ENCODE measurements around the gene INPP5D.

DNA sequence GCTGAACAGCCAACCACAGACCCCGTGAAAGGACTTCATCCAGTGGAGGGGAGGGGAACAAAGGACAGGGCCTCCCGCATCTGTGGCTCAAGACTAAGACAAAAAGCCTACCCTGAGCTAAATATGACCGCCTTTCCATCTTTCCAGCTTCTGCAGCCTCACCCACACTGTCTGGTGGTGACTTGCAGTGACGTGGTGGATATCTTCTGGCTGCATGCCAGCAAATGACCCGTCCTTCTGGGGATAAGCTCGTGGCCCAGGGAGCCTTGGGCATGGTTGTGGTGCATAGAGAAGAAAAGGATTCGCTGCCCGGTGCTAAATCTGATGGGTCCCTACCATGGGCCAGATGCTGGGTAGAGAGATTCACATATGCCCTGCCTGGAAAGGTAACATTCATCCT lies 38.4 kb upstream of the INPP5D start:
- TF ChIP-seq, protein P1, sequence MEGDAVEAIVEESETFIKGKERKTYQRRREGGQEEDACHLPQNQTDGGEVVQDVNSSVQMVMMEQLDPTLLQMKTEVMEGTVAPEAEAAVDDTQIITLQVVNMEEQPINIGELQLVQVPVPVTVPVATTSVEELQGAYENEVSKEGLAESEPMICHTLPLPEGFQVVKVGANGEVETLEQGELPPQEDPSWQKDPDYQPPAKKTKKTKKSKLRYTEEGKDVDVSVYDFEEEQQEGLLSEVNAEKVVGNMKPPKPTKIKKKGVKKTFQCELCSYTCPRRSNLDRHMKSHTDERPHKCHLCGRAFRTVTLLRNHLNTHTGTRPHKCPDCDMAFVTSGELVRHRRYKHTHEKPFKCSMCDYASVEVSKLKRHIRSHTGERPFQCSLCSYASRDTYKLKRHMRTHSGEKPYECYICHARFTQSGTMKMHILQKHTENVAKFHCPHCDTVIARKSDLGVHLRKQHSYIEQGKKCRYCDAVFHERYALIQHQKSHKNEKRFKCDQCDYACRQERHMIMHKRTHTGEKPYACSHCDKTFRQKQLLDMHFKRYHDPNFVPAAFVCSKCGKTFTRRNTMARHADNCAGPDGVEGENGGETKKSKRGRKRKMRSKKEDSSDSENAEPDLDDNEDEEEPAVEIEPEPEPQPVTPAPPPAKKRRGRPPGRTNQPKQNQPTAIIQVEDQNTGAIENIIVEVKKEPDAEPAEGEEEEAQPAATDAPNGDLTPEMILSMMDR (conservative IDR thresholded peaks at IDR 0.05), result no peak
- no peak for TF ChIP-seq EZH2 (IDR thresholded peaks at IDR 0.05; ENCODE audit: low read depth)

Measured in PC-9 (cell line).